Measurements from ENCODE around the gene MAB21L3.

The MAB21L3 gene

GRCh38 chr1:116110567-116111523, at the start of gene MAB21L3:
MAB21L3 (plus strand) TSS chr1:116111399; CDS start chr1:116112616, 1,217 bp downstream.
- DNase-seq (ENCODE audit: low read depth), result no peak

GRCh38 chr1:116062201-116062600, 49.0 kb upstream of the MAB21L3 start:
- DNase-seq (ENCODE audit: low read depth), result no peak

- no peak for DNase-seq (ENCODE audit: low read depth)
Observed at GRCh38 chr1:116064616-116065015, 46.6 kb upstream of the MAB21L3 start.

GRCh38 chr1:116066868-116067565, 44.2 kb upstream of the MAB21L3 start:
- DNase-seq (ENCODE audit: low read depth), result no peak

GRCh38 chr1:116067566-116067890, 43.7 kb upstream of the MAB21L3 start:
- DNase-seq (ENCODE audit: low read depth), result no peak

GRCh38 chr1:116075575-116075974, 35.6 kb upstream of the MAB21L3 start:
- no peak for DNase-seq (ENCODE audit: low read depth)

DNA sequence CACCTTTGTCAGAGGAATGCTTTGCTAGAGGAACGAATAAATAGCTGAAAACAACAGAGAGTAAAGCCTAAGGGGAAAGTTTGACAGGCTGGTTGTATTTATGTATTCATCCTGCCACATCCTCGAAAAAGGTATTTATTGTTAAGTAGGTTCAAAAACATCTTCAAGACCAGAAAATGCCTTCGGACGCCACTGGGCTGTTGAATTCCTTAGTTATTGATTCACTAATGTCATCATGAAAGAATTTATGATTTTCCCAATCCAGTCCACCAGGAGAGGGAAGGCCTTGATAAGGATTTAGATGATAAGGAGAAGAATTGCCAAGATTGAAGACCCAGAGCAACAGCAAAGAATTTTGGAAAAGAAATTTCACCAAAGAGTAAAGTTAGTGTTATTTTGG, 35.2 kb upstream of the MAB21L3 start:
- no peak for DNase-seq (ENCODE audit: low read depth)

DNA sequence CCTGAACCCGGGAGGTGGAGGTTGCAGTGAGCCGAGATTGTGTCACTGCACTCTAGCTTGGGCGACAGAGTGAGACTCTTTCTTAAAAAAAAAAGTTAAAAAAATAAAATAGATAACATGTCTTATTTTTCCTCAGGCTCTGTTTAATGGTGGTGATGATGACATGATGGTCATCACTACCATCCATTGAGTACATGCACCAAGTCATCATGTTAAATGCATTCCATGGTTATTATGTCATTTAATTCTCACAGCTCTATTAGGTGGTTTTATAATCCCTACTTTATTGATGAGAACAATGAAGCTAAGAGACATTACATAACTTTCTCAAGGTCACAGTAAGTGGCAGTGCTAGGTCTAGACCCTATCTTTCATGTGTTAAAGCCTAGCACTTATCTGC, 34.4 kb upstream of the MAB21L3 start:
- DNase-seq (ENCODE audit: low read depth), result no peak

GRCh38 chr1:116078699-116079223, 32.4 kb upstream of the MAB21L3 start:
- no peak for DNase-seq (ENCODE audit: low read depth)

- no peak for DNase-seq (ENCODE audit: low read depth)
Observed at GRCh38 chr1:116087628-116088027, 23.6 kb upstream of the MAB21L3 start.

- no peak for DNase-seq (ENCODE audit: low read depth)
Observed at GRCh38 chr1:116089870-116090269, 21.3 kb upstream of the MAB21L3 start.

DNA sequence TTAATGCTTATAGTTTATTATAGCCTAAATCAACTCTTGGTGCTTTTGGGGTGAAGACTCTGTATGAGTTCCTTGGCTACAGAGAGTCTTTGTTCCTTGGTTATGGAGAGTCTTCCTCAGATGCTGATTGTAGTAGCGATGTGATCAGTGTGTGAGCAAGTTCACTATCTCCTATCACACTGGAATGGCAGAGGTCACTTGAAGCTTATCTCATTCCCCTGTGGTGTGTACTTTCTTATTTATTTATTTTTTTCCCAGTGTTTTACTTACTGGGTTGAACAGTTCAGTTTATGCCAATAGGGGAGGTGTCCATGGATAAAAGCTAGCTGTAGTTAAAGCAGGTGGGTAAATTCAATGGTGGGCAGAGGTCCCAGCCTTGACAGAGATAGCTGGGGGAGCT, 20.1 kb upstream of the MAB21L3 start:
- DNase-seq (ENCODE audit: low read depth), result no peak

GRCh38 chr1:116092752-116093489, 18.3 kb upstream of the MAB21L3 start:
- DNase-seq (ENCODE audit: low read depth), result no peak

- no peak for DNase-seq (ENCODE audit: low read depth)
Observed at GRCh38 chr1:116095027-116095426, 16.2 kb upstream of the MAB21L3 start.

DNA sequence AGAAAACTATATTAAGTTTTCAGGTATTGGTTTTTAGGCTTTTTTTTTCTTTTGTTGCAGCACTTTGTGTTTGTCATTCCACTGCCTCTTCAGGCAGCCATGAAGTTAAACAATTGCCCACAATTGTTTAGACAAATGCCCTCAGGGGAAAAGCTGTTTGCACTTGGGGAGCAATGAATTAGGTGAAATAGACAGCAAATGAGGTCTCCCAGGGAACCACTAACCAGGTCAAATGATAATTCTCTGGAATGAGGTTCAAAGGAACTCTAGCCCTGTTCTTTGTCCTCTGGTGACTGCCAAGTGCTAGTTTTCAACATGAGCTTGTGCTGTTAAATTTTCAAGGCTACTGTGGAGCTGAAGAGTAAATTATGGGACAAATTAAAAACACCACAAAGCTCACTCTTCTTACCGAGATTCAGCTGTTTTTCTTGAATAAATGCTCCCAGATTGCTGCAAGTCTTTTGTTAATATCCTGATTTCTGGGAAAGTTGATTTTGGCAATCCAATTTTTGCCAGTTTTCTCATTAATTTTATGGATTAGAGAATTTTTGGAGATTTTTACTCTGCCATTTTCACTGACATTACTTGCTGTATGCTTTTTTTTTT, 15.1 kb upstream of the MAB21L3 start:
- DNase-seq (ENCODE audit: low read depth), result no peak

GRCh38 chr1:116097626-116098025, 13.6 kb upstream of the MAB21L3 start:
- DNase-seq (ENCODE audit: low read depth), result no peak

- no peak for DNase-seq (ENCODE audit: low read depth)
Observed at GRCh38 chr1:116099379-116099778, 11.8 kb upstream of the MAB21L3 start.

DNA sequence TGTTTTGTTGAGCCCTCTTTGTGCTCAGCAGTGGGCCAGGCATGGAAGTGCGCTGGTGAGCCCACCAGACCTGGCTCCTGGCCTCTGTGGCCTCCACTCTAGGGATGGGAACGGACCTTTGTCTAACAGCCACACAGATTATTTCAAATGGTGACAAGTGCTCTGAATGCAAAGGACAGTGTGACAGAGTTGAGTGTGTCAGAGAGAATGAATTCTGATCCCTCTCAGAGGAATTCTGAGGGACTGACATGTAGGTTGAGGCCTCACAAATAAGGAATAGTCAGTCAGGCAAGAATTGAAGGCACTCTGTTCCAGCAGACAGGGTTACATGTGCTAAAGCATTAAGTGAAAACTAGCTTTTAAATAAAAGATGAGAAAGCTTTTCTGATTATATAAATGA, 11.3 kb upstream of the MAB21L3 start:
- DNase-seq (ENCODE audit: low read depth), result no peak

DNA sequence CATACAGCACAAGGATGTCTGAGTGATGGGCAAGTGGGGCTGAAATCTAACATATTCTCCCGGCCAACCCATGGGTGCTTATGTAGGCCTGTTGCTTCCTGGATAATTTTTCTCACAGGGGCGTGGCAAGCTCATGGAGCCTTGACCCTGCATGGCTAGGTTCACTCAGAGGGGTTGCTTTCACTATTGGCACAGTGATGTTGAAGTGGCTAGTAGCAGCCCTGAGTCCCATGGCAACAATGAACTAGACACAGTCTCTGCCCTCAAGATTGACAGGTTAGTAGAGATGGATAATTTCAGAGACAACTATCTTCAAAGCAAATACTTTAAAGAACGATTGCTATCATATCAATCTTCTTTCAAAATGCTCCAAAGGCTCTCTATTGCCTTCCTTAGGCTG, 6.5 kb upstream of the MAB21L3 start:
- DNase-seq (ENCODE audit: low read depth), result no peak

- no peak for DNase-seq (ENCODE audit: low read depth)
Observed at GRCh38 chr1:116105996-116106395, 5.2 kb upstream of the MAB21L3 start.

DNA sequence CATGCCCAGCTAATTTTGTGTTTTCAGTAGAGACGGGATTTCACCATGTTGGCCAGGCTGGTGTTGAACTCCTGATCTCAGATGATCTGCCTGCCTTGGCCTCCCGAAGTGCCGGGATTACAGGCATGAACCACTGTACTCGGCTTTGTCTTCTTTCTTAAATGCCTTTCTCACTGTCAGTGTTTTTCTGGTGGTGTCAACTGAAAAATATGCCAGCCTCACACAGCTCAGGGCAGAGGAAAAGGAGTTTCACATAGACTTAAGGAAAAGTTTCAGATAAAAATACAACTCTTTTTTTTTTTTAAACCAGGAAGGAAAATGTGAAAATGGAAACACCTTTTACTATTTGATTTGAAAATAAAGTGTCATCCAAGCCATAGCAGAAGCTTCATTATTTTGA, 4.6 kb upstream of the MAB21L3 start:
- DNase-seq (ENCODE audit: low read depth), result no peak

DNA sequence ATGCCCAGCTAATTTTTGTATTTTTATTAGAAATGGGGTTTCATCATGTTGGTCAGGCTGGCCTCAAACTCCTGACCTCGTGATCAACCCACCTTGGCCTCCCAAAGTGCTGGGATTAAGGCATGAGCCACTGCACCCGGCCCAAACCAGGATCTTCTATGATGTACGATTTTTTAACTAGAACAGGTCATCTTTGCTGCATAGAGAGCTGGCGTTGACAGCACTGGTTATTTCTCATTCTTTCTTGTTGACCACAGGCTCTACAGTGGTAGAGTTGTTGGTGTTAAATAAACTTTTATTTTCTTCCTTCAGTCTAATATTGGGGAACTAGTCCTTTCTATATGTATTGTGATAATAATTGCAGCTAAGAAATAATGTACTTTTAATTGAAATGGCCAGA, 3.8 kb upstream of the MAB21L3 start:
- no peak for DNase-seq (ENCODE audit: low read depth)

Data from activated T-cell treated with anti-CD3 and anti-CD28 coated beads for 48 hours (primary cell).